OCI-LY1 (cell line): ENCODE measurements around the gene CACNB2.

Source experiments
- H2AFZ ChIP-seq: fragments of 200-600 bp; sonication (generic), shearing (Covaris generic); 2 replicates; pipeline ENCODE4 v1.6.0; 2014; ENCODE audit warnings: antibody characterized with exemption, mild to moderate bottlenecking, low read length
- H3F3A ChIP-seq: fragments of 200-600 bp; sonication (generic), shearing (Covaris generic); 2 replicates; pipeline ENCODE4 v1.6.0; 2014; ENCODE audit warnings: mild to moderate bottlenecking, antibody characterized with exemption, low read length, moderate library complexity; ENCODE audit not compliant: insufficient read depth
- H3K27ac ChIP-seq: fragments of 200-600 bp; sonication (generic); 2 replicates; pipeline ENCODE4 v1.5.1; 2014; ENCODE audit warnings: low read length, mixed run types, mild to moderate bottlenecking, low read depth; ENCODE audit not compliant: poor library complexity, severe bottlenecking
- H3K27me3 ChIP-seq: fragments of 200-600 bp; sonication (generic); 2 replicates; pipeline ENCODE4 v1.6.0; 2014; ENCODE audit warnings: antibody characterized with exemption, mild to moderate bottlenecking, low read length, moderate library complexity; ENCODE audit not compliant: insufficient read depth
- H3K36me3 ChIP-seq: fragments of 200-600 bp; sonication (generic); 2 replicates; pipeline ENCODE4 v1.6.1; 2014; ENCODE audit warnings: mild to moderate bottlenecking, antibody characterized with exemption, low read length, moderate library complexity, mixed read lengths; ENCODE audit not compliant: insufficient read depth
- H3K4me1 ChIP-seq: fragments of 200-600 bp; sonication (generic); 2 replicates; pipeline ENCODE4 v1.5.1; 2014; ENCODE audit warnings: mild to moderate bottlenecking, low read length, moderate library complexity; ENCODE audit not compliant: insufficient read depth, severe bottlenecking
- H3K4me2 ChIP-seq: fragments of 200-600 bp; sonication (generic), shearing (Covaris generic); 2 replicates; pipeline ENCODE4 v1.6.1; 2014; ENCODE audit warnings: low read length
- H3K4me3 ChIP-seq: fragments of 200-600 bp; sonication (generic); 2 replicates; pipeline ENCODE4 v1.5.1; 2014; ENCODE audit warnings: low read length, low read depth, mild to moderate bottlenecking, mixed read lengths; ENCODE audit not compliant: poor library complexity, severe bottlenecking
- H3K79me2 ChIP-seq: fragments of 200-600 bp; shearing (Covaris generic); 2 replicates; pipeline ENCODE4 v1.6.1; 2016; ENCODE audit warnings: mixed run types, low read length, mixed read lengths; ENCODE audit not compliant: insufficient read depth
- H3K9ac ChIP-seq: fragments of 200-600 bp; sonication (generic), shearing (Covaris generic); 2 replicates; pipeline ENCODE4 v1.6.1; 2014; ENCODE audit warnings: mild to moderate bottlenecking, low read length, mixed read lengths
- H3K9me2 ChIP-seq: fragments of 200-600 bp; sonication (generic), shearing (Covaris generic); 2 replicates; pipeline ENCODE4 v1.6.1; 2014; ENCODE audit warnings: low read depth, mild to moderate bottlenecking, low read length, mixed read lengths
- H3K9me3 ChIP-seq: fragments of 200-600 bp; shearing (Covaris generic); 2 replicates; pipeline ENCODE4 v1.6.1; 2014; ENCODE audit warnings: low read length, mixed read lengths
- H4K20me1 ChIP-seq: fragments of 200-600 bp; sonication (generic), shearing (Covaris generic); 2 replicates; pipeline ENCODE4 v1.6.0; 2016; ENCODE audit warnings: mild to moderate bottlenecking, low read length; ENCODE audit not compliant: insufficient read depth
- CTCF ChIP-seq: fragments of 200-600 bp; sonication (generic), shearing (Covaris generic); IDR thresholded peaks from 2 replicates; pipeline ENCODE4 v1.5.1; 2017; ENCODE audit warnings: mild to moderate bottlenecking, antibody characterized with exemption, low read length, moderate library complexity, mixed read lengths
- EZH2 ChIP-seq: fragments of 200-600 bp; sonication (generic), shearing (Covaris generic); IDR thresholded peaks from 2 replicates; pipeline ENCODE4 v1.8.0; 2017; ENCODE audit warnings: borderline replicate concordance, mixed run types, mild to moderate bottlenecking, antibody characterized with exemption, low read length, moderate library complexity, mixed read lengths

The CACNB2 gene

GRCh38 chr10:18264466-18265050 is 124.3 kb downstream of the CACNB2 start:
- H3F3A ChIP-seq, result no peaks in the 10 kb centered on the region
- H4K20me1 ChIP-seq, result no peaks in the 10 kb centered on the region
- H2AFZ ChIP-seq, result no peak overlapping the region
- TF ChIP-seq EZH2, result no peak
- TF ChIP-seq CTCF, result no peak
- H3K4me2 ChIP-seq, result no peak overlapping the region
- H3K27me3 ChIP-seq, result no peaks in the 10 kb centered on the region
- H3K36me3 ChIP-seq, result no peaks in the 10 kb centered on the region
- no peak overlapping the region for H3K27ac ChIP-seq
- no peaks in the 10 kb centered on the region for H3K4me1 ChIP-seq
- no peaks in the 10 kb centered on the region for H3K9me2 ChIP-seq
- H3K9me3 ChIP-seq, result no peaks in the 10 kb centered on the region
- no peak overlapping the region for H3K4me3 ChIP-seq
- H3K79me2 ChIP-seq, result no peaks in the 10 kb centered on the region
- H3K9ac ChIP-seq, result no peak overlapping the region

DNA sequence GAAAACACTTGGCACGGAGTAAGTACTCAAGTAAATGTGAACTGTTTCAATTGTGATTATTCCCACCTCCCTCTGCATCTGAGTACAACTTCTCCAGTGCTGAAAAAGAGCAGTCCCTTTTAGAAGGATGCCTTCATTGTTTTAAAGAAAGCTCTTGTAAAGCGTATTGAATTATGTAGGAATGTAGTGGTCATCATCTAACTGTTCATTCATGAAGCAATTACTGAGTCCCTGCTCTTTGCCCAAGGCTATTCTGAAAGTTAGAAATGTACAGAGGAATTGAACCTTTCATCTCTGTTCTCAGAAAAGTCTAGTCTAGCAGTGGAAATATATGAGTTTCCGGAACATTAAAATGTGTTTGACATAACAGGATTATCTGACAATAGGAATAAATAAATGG is 127.8 kb downstream of the CACNB2 start:
- Histone ChIP-seq H3K36me3 (no peaks in the 10 kb centered on the region), H3K9me3 (no peaks in the 10 kb centered on the region), H3K27ac (no peak overlapping the region), H4K20me1 (no peaks in the 10 kb centered on the region), H3K27me3 (0 out of 2 replicates have a peak, but pooled peaks cover 3% of the 10 kb centered on the region), H3K79me2 (no peaks in the 10 kb centered on the region), H3F3A (no peaks in the 10 kb centered on the region), H3K4me3 (no peak overlapping the region), H3K9ac (no peak overlapping the region), H3K9me2 (no peaks in the 10 kb centered on the region), H3K4me1 (no peaks in the 10 kb centered on the region), H3K4me2 (no peak overlapping the region), H2AFZ (no peak overlapping the region)
- TF ChIP-seq CTCF (no peak), EZH2 (no peak)

DNA sequence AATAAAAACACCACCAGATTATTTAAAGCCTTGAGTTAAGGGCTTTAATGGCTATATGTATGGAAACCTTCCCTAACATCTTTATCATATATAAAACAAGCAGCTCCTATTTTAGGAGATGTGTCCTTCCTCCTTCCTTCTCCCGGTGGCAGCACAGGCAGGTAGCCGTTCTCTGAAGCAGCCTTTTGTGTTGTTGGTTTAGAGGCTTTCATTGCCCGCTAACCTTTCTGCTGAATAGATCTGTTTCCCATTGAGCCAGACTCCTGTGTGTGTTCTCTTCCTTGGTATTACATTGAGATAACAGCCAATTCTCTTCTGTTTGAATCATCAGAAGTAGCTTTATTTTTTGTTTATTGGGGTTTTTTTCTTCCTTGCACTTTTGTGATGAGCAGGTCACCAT is 131.3 kb downstream of the CACNB2 start:
- no peaks in the 10 kb centered on the region for H3K9me3 ChIP-seq
- TF ChIP-seq EZH2 (no peak), CTCF (no peak)
- H3K9ac ChIP-seq, result no peak overlapping the region
- no peaks in the 10 kb centered on the region for H3K79me2 ChIP-seq
- H3K4me2 ChIP-seq, result no peak overlapping the region
- H4K20me1 ChIP-seq, result no peaks in the 10 kb centered on the region
- 0 out of 2 replicates have a peak, but pooled peaks cover 7% of the 10 kb centered on the region for H3K27me3 ChIP-seq
- H3F3A ChIP-seq, result no peaks in the 10 kb centered on the region
- H3K27ac ChIP-seq, result no peak overlapping the region
- no peaks in the 10 kb centered on the region for H3K36me3 ChIP-seq
- no peaks in the 10 kb centered on the region for H3K9me2 ChIP-seq
- no peak overlapping the region for H2AFZ ChIP-seq
- H3K4me1 ChIP-seq, result no peaks in the 10 kb centered on the region
- H3K4me3 ChIP-seq, result no peak overlapping the region
